ENCODE measurements around the gene P4HA2. TPM values are rescaled to one million over a fixed set of nuclear protein-coding genes. Genes with fewer than 3 reads are reported as not detected.

P4HA2 gene
- total and polyA plus RNA-seq, 2 donors from 2014 or later = 32.5 to 54.1 TPM

GRCh38 chr5:132267931-132268768 is 40.5 kb upstream of the P4HA2 start:
- peaks cover 0 to 34% (median 10%) of the 10 kb centered on the region in 3 donors for H3K4me1 ChIP-seq (ENCODE audit: control insufficient read depth in 2 of 3, insufficient read depth in 2 of 3, low read depth in 1 of 3, low read length in 3 of 3)
- no peak overlapping the region for H3K27ac ChIP-seq (ENCODE audit: low read depth in 2 of 2, low read length in 2 of 2)
- H3K4me3 ChIP-seq (ENCODE audit: low read length in 3 of 3) = no peak overlapping the region
- H3K9ac ChIP-seq (ENCODE audit: low read length in 3 of 3) = no peak overlapping the region
- TF ChIP-seq CTCF (IDR thresholded peaks at IDR 0.05; ENCODE audit: borderline replicate concordance, extremely low read depth, insufficient read depth) = no peak
- H3K9me3 ChIP-seq (ENCODE audit: control insufficient read depth in 2 of 3, insufficient read depth in 1 of 3, low read length in 3 of 3) = no peaks in the 10 kb centered on the region
- FAIRE-seq (no peak), DNase-seq (peak in 2 of 5 donors; percentile 46 to 57)
- H3K36me3 ChIP-seq (ENCODE audit: control insufficient read depth in 2 of 3, insufficient read depth in 3 of 3, low read length in 3 of 3) = peaks cover 0 to 6% (median 2%) of the 10 kb centered on the region in 3 donors
- intact Hi-C loops (cut with DNase I) = no loop called here
- no peaks in the 10 kb centered on the region for H3K27me3 ChIP-seq (ENCODE audit: control insufficient read depth, insufficient read depth, low read length)

- TF ChIP-seq CTCF (IDR thresholded peaks at IDR 0.05; ENCODE audit: borderline replicate concordance, extremely low read depth, insufficient read depth) = no peak
- H3K9ac ChIP-seq (ENCODE audit: low read length in 3 of 3) = no peak overlapping the region
Measured at GRCh38 chr5:132267166-132267739, 39.6 kb upstream of the P4HA2 start.

GRCh38 chr5:132266836-132267160 is 39.1 kb upstream of the P4HA2 start:
- FAIRE-seq (no peak), DNase-seq (peak in 1 of 5 donors; percentile 45)
- no peak overlapping the region for H3K27ac ChIP-seq (ENCODE audit: low read depth in 2 of 2, low read length in 2 of 2)
- no peak overlapping the region for H3K4me3 ChIP-seq (ENCODE audit: low read length in 3 of 3)
- peaks cover 0 to 27% (median 8%) of the 10 kb centered on the region in 3 donors for H3K4me1 ChIP-seq (ENCODE audit: control insufficient read depth in 2 of 3, insufficient read depth in 2 of 3, low read depth in 1 of 3, low read length in 3 of 3)
- H3K27me3 ChIP-seq (ENCODE audit: control insufficient read depth, insufficient read depth, low read length) = no peaks in the 10 kb centered on the region
- peaks cover 0 to 16% (median 3%) of the 10 kb centered on the region in 3 donors for H3K36me3 ChIP-seq (ENCODE audit: control insufficient read depth in 2 of 3, insufficient read depth in 3 of 3, low read length in 3 of 3)
- H3K9ac ChIP-seq (ENCODE audit: low read length in 3 of 3) = no peak overlapping the region
- no peak for TF ChIP-seq CTCF (IDR thresholded peaks at IDR 0.05; ENCODE audit: borderline replicate concordance, extremely low read depth, insufficient read depth)
- intact Hi-C loops (cut with DNase I) = no loop called here
- H3K9me3 ChIP-seq (ENCODE audit: control insufficient read depth in 2 of 3, insufficient read depth in 1 of 3, low read length in 3 of 3) = no peaks in the 10 kb centered on the region

More at GRCh38 chr5:132267166-132267739, 39.6 kb upstream of the P4HA2 start:
- Histone ChIP-seq H3K4me1 (ENCODE audit: control insufficient read depth in 2 of 3, insufficient read depth in 2 of 3, low read depth in 1 of 3, low read length in 3 of 3) (peaks cover 0 to 31% (median 8%) of the 10 kb centered on the region in 3 donors), H3K36me3 (ENCODE audit: control insufficient read depth in 2 of 3, insufficient read depth in 3 of 3, low read length in 3 of 3) (peaks cover 0 to 15% (median 2%) of the 10 kb centered on the region in 3 donors), H3K9me3 (ENCODE audit: control insufficient read depth in 2 of 3, insufficient read depth in 1 of 3, low read length in 3 of 3) (no peaks in the 10 kb centered on the region), H3K27me3 (ENCODE audit: control insufficient read depth, insufficient read depth, low read length) (no peaks in the 10 kb centered on the region), H3K27ac (ENCODE audit: low read depth in 2 of 2, low read length in 2 of 2) (no peak overlapping the region), H3K4me3 (ENCODE audit: low read length in 3 of 3) (no peak overlapping the region)
- intact Hi-C loops (cut with DNase I) = no loop called here
- FAIRE-seq (no peak), DNase-seq (no peak)

All from kidney (tissue), 14 donors.